Keratinocyte (primary cell): Measurements from ENCODE around the gene SPTBN5.

Source experiments
- EZH2 ChIP-seq: IDR thresholded peaks from one replicate; pipeline ENCODE4 v1.6.1; 2012; ENCODE audit warnings: inconsistent platforms, mild to moderate bottlenecking, low read length, moderate library complexity
- TF ChIP-seq, protein P1 (sequence below), 3 experiments: IDR thresholded peaks in 1 of 3; conservative IDR thresholded peaks in 1 of 3; optimal IDR thresholded peaks in 1 of 3; 2 replicates in 2 of 3; 3 replicates in 1 of 3; pipeline versions ENCODE3 to v1.5.1; 2011; ENCODE audit warnings: low read length in 3 of 3, mild to moderate bottlenecking in 3 of 3, moderate library complexity in 2 of 3, control low read depth in 1 of 3, inconsistent platforms in 1 of 3; ENCODE audit not compliant: insufficient read depth in 2 of 3; ENCODE audit errors: extremely low read depth in 1 of 3

DNA sequence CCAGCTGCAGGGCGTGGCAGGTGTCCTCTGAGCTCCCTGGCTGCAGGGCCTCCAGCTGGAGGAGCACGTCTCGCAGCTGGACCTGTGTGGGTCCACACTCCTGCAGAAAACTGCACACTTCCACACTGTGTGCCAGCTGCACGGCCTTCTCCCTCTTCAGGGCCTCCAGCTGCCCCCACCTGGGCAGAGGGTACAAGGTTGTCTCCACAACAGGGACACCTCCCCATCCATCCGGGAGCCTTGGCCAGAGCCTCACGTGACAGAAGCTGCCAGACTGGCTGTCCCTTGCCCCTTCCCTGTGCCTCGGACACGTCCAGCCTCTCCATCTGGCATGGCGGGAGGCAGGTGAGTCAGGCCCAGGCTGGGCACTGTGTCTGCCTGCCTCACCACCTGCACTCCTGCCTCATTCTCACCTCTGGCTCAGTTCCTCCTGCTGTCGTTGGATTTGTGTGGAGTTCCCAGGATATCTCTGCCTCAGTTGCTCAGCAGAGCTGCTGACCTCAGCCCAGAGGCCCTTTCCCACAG is 14.5 kb downstream of the SPTBN5 start:
- TF ChIP-seq, protein P1, sequence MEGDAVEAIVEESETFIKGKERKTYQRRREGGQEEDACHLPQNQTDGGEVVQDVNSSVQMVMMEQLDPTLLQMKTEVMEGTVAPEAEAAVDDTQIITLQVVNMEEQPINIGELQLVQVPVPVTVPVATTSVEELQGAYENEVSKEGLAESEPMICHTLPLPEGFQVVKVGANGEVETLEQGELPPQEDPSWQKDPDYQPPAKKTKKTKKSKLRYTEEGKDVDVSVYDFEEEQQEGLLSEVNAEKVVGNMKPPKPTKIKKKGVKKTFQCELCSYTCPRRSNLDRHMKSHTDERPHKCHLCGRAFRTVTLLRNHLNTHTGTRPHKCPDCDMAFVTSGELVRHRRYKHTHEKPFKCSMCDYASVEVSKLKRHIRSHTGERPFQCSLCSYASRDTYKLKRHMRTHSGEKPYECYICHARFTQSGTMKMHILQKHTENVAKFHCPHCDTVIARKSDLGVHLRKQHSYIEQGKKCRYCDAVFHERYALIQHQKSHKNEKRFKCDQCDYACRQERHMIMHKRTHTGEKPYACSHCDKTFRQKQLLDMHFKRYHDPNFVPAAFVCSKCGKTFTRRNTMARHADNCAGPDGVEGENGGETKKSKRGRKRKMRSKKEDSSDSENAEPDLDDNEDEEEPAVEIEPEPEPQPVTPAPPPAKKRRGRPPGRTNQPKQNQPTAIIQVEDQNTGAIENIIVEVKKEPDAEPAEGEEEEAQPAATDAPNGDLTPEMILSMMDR (optimal IDR thresholded peaks at IDR 0.05 in 1 of 3, IDR thresholded peaks at IDR 0.05 in 1 of 3, conservative IDR thresholded peaks at IDR 0.05 in 1 of 3; ENCODE audit: extremely low read depth in 1 of 3, insufficient read depth in 2 of 3, low read length in 3 of 3), result no peak
- no peak for TF ChIP-seq EZH2
